Bladder microvascular endothelial cell (primary cell): Measurements from ENCODE around the gene HSPB1. TPM values are rescaled to one million over a fixed set of nuclear protein-coding genes. Genes with fewer than 3 reads are reported as not detected.

ENCODE experiments used
- total RNA-seq: library from RNA; depleted of rRNA; stranded (reverse); fragments of >200 nt; gene quantifications from 2 replicates; pipeline ENCODE4 v1.2.3, GENCODE V29; 2014

Gene HSPB1
- total RNA-seq, result 71.7 and 122 TPM in 2 replicates

DNA sequence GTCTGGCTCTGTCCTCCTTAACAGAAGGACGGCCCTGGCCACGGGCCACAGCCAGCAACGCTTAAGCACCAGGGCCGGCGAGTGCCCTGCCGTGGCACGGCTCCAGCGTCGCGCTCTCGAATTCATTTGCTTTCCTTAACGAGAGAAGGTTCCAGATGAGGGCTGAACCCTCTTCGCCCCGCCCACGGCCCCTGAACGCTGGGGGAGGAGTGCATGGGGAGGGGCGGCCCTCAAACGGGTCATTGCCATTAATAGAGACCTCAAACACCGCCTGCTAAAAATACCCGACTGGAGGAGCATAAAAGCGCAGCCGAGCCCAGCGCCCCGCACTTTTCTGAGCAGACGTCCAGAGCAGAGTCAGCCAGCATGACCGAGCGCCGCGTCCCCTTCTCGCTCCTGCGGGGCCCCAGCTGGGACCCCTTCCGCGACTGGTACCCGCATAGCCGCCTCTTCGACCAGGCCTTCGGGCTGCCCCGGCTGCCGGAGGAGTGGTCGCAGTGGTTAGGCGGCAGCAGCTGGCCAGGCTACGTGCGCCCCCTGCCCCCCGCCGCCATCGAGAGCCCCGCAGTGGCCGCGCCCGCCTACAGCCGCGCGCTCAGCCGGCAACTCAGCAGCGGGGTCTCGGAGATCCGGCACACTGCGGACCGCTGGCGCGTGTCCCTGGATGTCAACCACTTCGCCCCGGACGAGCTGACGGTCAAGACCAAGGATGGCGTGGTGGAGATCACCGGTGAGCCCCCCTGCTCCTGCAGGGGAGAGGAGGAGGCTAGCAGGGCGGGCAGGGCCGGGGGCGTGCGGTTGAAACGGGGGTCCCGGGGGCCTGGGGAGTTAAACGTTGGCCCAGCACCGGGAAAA lies at the start of gene HSPB1:
Gene HSPB1, plus strand, starts transcription at position 327 of the 855 bp plus-strand sequence. Its CDS starts 40 bp downstream, at position 367.

Other genes starting within 250 kb of the HSPB1 start
- 0.49 and 2.5 TPM in 2 replicates for gene SRRM3, start 100.8 kb upstream of the HSPB1 start, total RNA-seq
- 68.3 and 164 TPM in 2 replicates for gene YWHAG, start 56.3 kb downstream of the HSPB1 start, total RNA-seq
- under 0.01 and 0.44 TPM in 2 replicates for gene SSC4D, start 107.0 kb downstream of the HSPB1 start, total RNA-seq
- gene ZP3, start 122.3 kb downstream of the HSPB1 start, total RNA-seq, result 0.49 and 5.3 TPM in 2 replicates
- 4.0 and 6.4 TPM in 2 replicates for gene DTX2, start 159.0 kb downstream of the HSPB1 start, total RNA-seq
- gene UPK3B, start 207.9 kb downstream of the HSPB1 start, total RNA-seq, result 0.13 TPM in 1 of 2 replicates, not detected in the other
- under 0.01 and 0.13 TPM in 2 replicates for gene SPDYE16, start 240.6 kb downstream of the HSPB1 start, total RNA-seq